HepG2 (cell line): ENCODE data around the gene VEGFB. TPM values are rescaled to one million over a fixed set of nuclear protein-coding genes. Genes with fewer than 3 reads are reported as not detected.

Experiments used
- ASH2L ChIP-seq: fragments of 300-600, 200-600 bp; sonication (generic); IDR thresholded peaks from 2 replicates; pipeline ENCODE4 v1.7.0; 2017; ENCODE audit warnings: low read depth, mild to moderate bottlenecking, moderate library complexity, mixed read lengths, low read length; ENCODE audit not compliant: insufficient read length
- EZH2 ChIP-seq: conservative IDR thresholded peaks from 2 replicates; pipeline ENCODE4 v1.6.1; 2012; ENCODE audit warnings: mild to moderate bottlenecking, low read depth, low read length, moderate library complexity
- KLF16 ChIP-seq, 2 experiments: sonication (generic) in 1 of 2; formaldehyde crosslinking in 1 of 2; IDR thresholded peaks; 2 replicates each; pipeline versions ENCODE4 v1.6.1 to v1.8.0; 2016 to 2023; ENCODE audit warnings: missing genetic modification reagents in 2 of 2, missing compliant biosample characterization in 1 of 2
- MAFG ChIP-seq: sonication (generic); formaldehyde crosslinking; IDR thresholded peaks from 2 replicates; pipeline ENCODE4 v1.5.1; 2020; ENCODE audit warnings: mild to moderate bottlenecking, missing genetic modification reagents
- MAFK ChIP-seq, 2 experiments: IDR thresholded peaks in 1 of 2; conservative IDR thresholded peaks in 1 of 2; 2 replicates each; pipeline ENCODE4 v1.6.1; 2011; ENCODE audit warnings: improper control_type of control experiment in 2 of 2, low read length in 2 of 2
- MEIS1 ChIP-seq: sonication (generic); formaldehyde crosslinking; IDR thresholded peaks from 2 replicates; pipeline ENCODE4 v1.9.0; 2021; ENCODE audit warnings: mild to moderate bottlenecking, missing genetic modification reagents, moderate library complexity, borderline replicate concordance
- MZF1 ChIP-seq: sonication (generic); formaldehyde crosslinking; IDR thresholded peaks from 2 replicates; pipeline ENCODE4 v1.8.1; 2023; ENCODE audit warnings: mild to moderate bottlenecking, missing genetic modification reagents, borderline replicate concordance
- NR3C1 ChIP-seq: sonication (generic); formaldehyde crosslinking; IDR thresholded peaks from 2 replicates; pipeline ENCODE4 v1.4.0; 2020; ENCODE audit warnings: missing genetic modification reagents
- PAX8 ChIP-seq: sonication (generic); formaldehyde crosslinking; IDR thresholded peaks from 2 replicates; pipeline ENCODE4 v1.8.0; 2022; ENCODE audit warnings: mild to moderate bottlenecking, missing genetic modification reagents, borderline replicate concordance
- PHB2 ChIP-seq: fragments of 450-650 bp; IDR thresholded peaks from 2 replicates; pipeline ENCODE4 v1.6.1; 2018; ENCODE audit not compliant: partially characterized antibody
- SOX13 ChIP-seq, 3 experiments: fragments of 450-650 bp in 1 of 3; sonication (generic) in 1 of 3; formaldehyde crosslinking in 1 of 3; IDR thresholded peaks in 2 of 3; conservative IDR thresholded peaks in 1 of 3; 2 replicates each; pipeline versions ENCODE4 v1.5.0 to v1.6.1; 2016 to 2020; ENCODE audit warnings: antibody characterized with exemption in 1 of 3, mild to moderate bottlenecking in 1 of 3, missing compliant biosample characterization in 1 of 3, missing genetic modification reagents in 1 of 3, moderate library complexity in 1 of 3
- SRF ChIP-seq: IDR thresholded peaks from 2 replicates; pipeline ENCODE4 v1.6.1; 2011; ENCODE audit warnings: mild to moderate bottlenecking, low read depth, low read length, moderate library complexity
- SSRP1 ChIP-seq: IDR thresholded peaks from 2 replicates; pipeline ENCODE4 v1.6.1; 2016; ENCODE audit warnings: control low read depth
- TBP ChIP-seq: sonication (generic); formaldehyde crosslinking; IDR thresholded peaks from 2 replicates; pipeline ENCODE4 v1.5.0; 2020; ENCODE audit warnings: missing genetic modification reagents
- ZBTB3 ChIP-seq: sonication (generic); formaldehyde crosslinking; IDR thresholded peaks from 2 replicates; pipeline ENCODE4 v1.4.0; 2020; ENCODE audit warnings: low read depth, mild to moderate bottlenecking, moderate library complexity, missing genetic modification reagents, borderline replicate concordance
- ZEB1 ChIP-seq: IDR thresholded peaks from 2 replicates; pipeline ENCODE4 v1.6.1; 2012; ENCODE audit warnings: mild to moderate bottlenecking, low read depth, inconsistent platforms; ENCODE audit not compliant: insufficient replicate concordance
- ZNF256 ChIP-seq: sonication (generic); formaldehyde crosslinking; conservative IDR thresholded peaks from 2 replicates; pipeline ENCODE4 v1.4.0; 2020; ENCODE audit warnings: missing genetic modification reagents
- ZNF30 ChIP-seq: sonication (generic); formaldehyde crosslinking; IDR thresholded peaks from 2 replicates; pipeline ENCODE4 v1.5.0; 2020; ENCODE audit warnings: mild to moderate bottlenecking, missing genetic modification reagents
- ZNF446 ChIP-seq: sonication (generic); formaldehyde crosslinking; IDR thresholded peaks from 2 replicates; pipeline ENCODE4 v1.5.0; 2020; ENCODE audit warnings: mild to moderate bottlenecking, missing genetic modification reagents
- ZNF510 ChIP-seq: sonication (generic); formaldehyde crosslinking; IDR thresholded peaks from 2 replicates; pipeline ENCODE4 v1.4.0; 2020; ENCODE audit warnings: low read depth, mild to moderate bottlenecking, missing genetic modification reagents
- ZNF589 ChIP-seq: sonication (generic); formaldehyde crosslinking; conservative IDR thresholded peaks from 2 replicates; pipeline ENCODE4 v1.8.0; 2022; ENCODE audit warnings: mild to moderate bottlenecking, moderate library complexity, missing genetic modification reagents
- ZNF619 ChIP-seq: sonication (generic); formaldehyde crosslinking; IDR thresholded peaks from 2 replicates; pipeline ENCODE4 v1.4.0; 2020; ENCODE audit warnings: mild to moderate bottlenecking, missing genetic modification reagents
- ZNF777 ChIP-seq: sonication (generic); formaldehyde crosslinking; IDR thresholded peaks from 2 replicates; pipeline ENCODE4 v1.4.0; 2020; ENCODE audit warnings: missing genetic modification reagents
- polyA plus RNA-seq, 8 experiments: library from polyadenylated mRNA; depleted of rRNA in 3 of 8; stranded (reverse) in 7 of 8; unstranded in 1 of 8; fragments of >200 nt; fragmentation: Illumina TruSeq in 4 of 8; extraction: Trizol in 4 of 8; gene quantifications; 2 replicates each; pipeline versions ENCODE4 v1.2.1 to v1.2.3, GENCODE V29; 2011 to 2016; ENCODE audit warnings: low read depth in 4 of 8, missing spikeins in 1 of 8, mixed read lengths in 1 of 8; ENCODE audit not compliant: insufficient read depth in 1 of 8
- total RNA-seq, 5 experiments: library from RNA; depleted of rRNA; stranded (reverse); fragments of >200 nt; fragmentation: Illumina TruSeq; extraction: Trizol; gene quantifications; 2 replicates each; pipeline ENCODE4 v1.2.3, GENCODE V29; 2016; ENCODE audit warnings: low read depth in 1 of 5
- TF ChIP-seq, protein P1 (sequence below): sonication (generic); formaldehyde crosslinking; IDR thresholded peaks from 2 replicates; pipeline ENCODE4 v1.4.0; 2020; ENCODE audit warnings: missing genetic modification reagents
- TF ChIP-seq, protein P2 (sequence below): sonication (generic); formaldehyde crosslinking; IDR thresholded peaks from 2 replicates; pipeline ENCODE4 v1.5.0; 2020; ENCODE audit warnings: mild to moderate bottlenecking, missing genetic modification reagents
- TF ChIP-seq, protein P3 (sequence below): IDR thresholded peaks from 2 replicates; pipeline ENCODE4 v1.6.1; 2016
- TF ChIP-seq, protein P4 (sequence below): sonication (generic); formaldehyde crosslinking; IDR thresholded peaks from 2 replicates; pipeline ENCODE4 v1.4.0; 2020; ENCODE audit warnings: mild to moderate bottlenecking, missing genetic modification reagents

Gene VEGFB
- total and polyA plus RNA-seq, 2 of the 13 experiments (the other 11 are each of a cell fraction or from before 2014, with no cell fraction given): 9.0 to 11.3 TPM

DNA sequence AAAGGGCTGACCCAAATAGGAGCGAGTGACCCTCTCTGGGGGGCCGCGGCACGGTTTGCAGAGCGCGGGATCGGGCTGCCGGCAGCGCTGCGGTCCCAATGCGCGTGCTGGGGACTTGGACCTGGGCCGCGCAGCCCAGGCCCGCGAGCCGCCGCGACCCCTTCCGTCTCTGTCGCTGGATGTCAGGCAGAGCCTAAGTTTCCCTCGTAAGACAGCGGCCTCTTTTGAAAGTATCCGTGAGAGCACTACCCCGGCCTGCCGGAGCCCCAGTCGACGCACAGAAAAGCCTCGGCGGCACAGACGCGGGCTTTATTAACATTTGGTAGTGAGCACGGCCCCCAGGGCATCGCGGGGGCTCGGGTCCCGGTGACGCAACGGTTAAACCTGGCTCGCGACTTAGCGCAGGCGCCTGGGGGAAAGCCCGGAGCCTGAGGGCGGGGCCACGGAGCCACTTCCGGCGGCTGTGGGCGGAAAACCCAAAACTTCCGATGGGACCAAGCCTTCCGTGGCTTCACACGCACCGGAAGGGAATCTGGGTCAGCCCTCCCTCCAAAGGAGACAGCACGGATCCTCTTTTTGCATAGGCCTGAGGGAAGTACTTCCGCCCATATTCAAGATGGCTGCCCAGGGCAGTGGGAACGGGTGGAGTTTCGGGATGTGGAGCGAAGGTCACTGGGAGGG lies 35.3 kb downstream of the VEGFB start (continued):
- TF ChIP-seq, protein P1, sequence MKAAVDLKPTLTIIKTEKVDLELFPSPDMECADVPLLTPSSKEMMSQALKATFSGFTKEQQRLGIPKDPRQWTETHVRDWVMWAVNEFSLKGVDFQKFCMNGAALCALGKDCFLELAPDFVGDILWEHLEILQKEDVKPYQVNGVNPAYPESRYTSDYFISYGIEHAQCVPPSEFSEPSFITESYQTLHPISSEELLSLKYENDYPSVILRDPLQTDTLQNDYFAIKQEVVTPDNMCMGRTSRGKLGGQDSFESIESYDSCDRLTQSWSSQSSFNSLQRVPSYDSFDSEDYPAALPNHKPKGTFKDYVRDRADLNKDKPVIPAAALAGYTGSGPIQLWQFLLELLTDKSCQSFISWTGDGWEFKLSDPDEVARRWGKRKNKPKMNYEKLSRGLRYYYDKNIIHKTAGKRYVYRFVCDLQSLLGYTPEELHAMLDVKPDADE (CRISPR knock-in tag): no peak; the same call in 1 of the 2 replicates
- TF ChIP-seq PAX8 (CRISPR knock-in tag) (no peak), PHB2 (no peak), MAFK (conservative IDR thresholded peaks at IDR 0.05 in 1 of 2, IDR thresholded peaks at IDR 0.05 in 1 of 2; ENCODE audit: low read length in 2 of 2) (no peak), SSRP1 (CRISPR knock-in tag) (no peak), KLF16 (CRISPR knock-in tag; IDR thresholded peaks at IDR 0.05) (peak in 1 of 2 experiments; percentile 81; a peak in 2 of 4 replicates), ZNF777 (CRISPR knock-in tag) (no peak; the same call in 1 of the 2 replicates), ZNF510 (CRISPR knock-in tag) (no peak), ZNF446 (CRISPR knock-in tag) (no peak), NR3C1 (no peak), TBP (no peak), ASH2L (peak; percentile 63), MEIS1 (CRISPR knock-in tag) (no peak), ZBTB3 (CRISPR knock-in tag) (no peak), ZNF256 (CRISPR knock-in tag) (no peak), ZNF589 (CRISPR knock-in tag) (no peak), EZH2 (no peak), ZNF30 (CRISPR knock-in tag) (peak; percentile 54; the same call in 1 of the 2 replicates), ZNF619 (no peak; the same call in 1 of the 2 replicates), SOX13 (IDR thresholded peaks at IDR 0.05) (no peak), SOX13 (CRISPR knock-in tag; conservative IDR thresholded peaks at IDR 0.05 in 1 of 2, IDR thresholded peaks at IDR 0.05 in 1 of 2) (peak in 1 of 2 experiments; percentile 33; a peak in 2 of 4 replicates), ZEB1 (no peak), MAFG (no peak), MZF1 (CRISPR knock-in tag) (no peak), SRF (peak; percentile 59; the same call in 1 of the 2 replicates)
- TF ChIP-seq, protein P2, sequence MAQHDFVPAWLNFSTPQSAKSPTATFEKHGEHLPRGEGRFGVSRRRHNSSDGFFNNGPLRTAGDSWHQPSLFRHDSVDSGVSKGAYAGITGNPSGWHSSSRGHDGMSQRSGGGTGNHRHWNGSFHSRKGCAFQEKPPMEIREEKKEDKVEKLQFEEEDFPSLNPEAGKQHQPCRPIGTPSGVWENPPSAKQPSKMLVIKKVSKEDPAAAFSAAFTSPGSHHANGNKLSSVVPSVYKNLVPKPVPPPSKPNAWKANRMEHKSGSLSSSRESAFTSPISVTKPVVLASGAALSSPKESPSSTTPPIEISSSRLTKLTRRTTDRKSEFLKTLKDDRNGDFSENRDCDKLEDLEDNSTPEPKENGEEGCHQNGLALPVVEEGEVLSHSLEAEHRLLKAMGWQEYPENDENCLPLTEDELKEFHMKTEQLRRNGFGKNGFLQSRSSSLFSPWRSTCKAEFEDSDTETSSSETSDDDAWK (CRISPR knock-in tag): no peak
- TF ChIP-seq, protein P3, sequence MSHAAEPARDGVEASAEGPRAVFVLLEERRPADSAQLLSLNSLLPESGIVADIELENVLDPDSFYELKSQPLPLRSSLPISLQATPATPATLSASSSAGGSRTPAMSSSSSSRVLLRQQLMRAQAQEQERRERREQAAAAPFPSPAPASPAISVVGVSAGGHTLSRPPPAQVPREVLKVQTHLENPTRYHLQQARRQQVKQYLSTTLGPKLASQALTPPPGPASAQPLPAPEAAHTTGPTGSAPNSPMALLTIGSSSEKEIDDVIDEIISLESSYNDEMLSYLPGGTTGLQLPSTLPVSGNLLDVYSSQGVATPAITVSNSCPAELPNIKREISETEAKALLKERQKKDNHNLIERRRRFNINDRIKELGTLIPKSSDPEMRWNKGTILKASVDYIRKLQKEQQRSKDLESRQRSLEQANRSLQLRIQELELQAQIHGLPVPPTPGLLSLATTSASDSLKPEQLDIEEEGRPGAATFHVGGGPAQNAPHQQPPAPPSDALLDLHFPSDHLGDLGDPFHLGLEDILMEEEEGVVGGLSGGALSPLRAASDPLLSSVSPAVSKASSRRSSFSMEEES (CRISPR knock-in tag): peak; percentile 30; the same call in 1 of the 2 replicates
- TF ChIP-seq, protein P4, sequence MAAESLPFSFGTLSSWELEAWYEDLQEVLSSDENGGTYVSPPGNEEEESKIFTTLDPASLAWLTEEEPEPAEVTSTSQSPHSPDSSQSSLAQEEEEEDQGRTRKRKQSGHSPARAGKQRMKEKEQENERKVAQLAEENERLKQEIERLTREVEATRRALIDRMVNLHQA (CRISPR knock-in tag): no peak
